Natural killer cell (primary cell): Measurements from ENCODE around the gene OR9Q1. TPM values are rescaled to one million over a fixed set of nuclear protein-coding genes. Genes with fewer than 3 reads are reported as not detected.

Experiments
- ATAC-seq, 3 donors: fragments of 150-1000 bp in 2 of 3; fragments of 200-7000 bp in 1 of 3; cut with Tn5 transposase; 1 replicate in 1 of 3; 2 replicates in 2 of 3; pipeline ENCODE4 v1.10.0; 2021; ENCODE audit warnings: mild to moderate bottlenecking in 2 of 3, moderate library complexity in 2 of 3
- DNase-seq, 2 donors: peaks; one replicate each; pipeline versions ENCODE4 v3.0.0 to v3.0.0-alpha.2; 2013 to 2021; ENCODE audit warnings: mixed read lengths in 1 of 2
- H3K27ac ChIP-seq: one replicate; pipeline ENCODE4 v1.5.1; 2013; ENCODE audit warnings: mild to moderate bottlenecking, low read length
- H3K27me3 ChIP-seq: one replicate; pipeline ENCODE4 v1.6.1; 2013; ENCODE audit warnings: low read length; ENCODE audit not compliant: control insufficient read depth, insufficient read depth
- H3K36me3 ChIP-seq: one replicate; pipeline ENCODE4 v1.6.1; 2013; ENCODE audit warnings: low read length; ENCODE audit not compliant: control insufficient read depth, insufficient read depth
- H3K4me1 ChIP-seq: one replicate; pipeline ENCODE4 v1.6.1; 2013; ENCODE audit warnings: low read length; ENCODE audit not compliant: control insufficient read depth, insufficient read depth
- H3K4me3 ChIP-seq: one replicate; pipeline ENCODE4 v1.5.1; 2013; ENCODE audit warnings: low read length
- H3K9me3 ChIP-seq: one replicate; pipeline ENCODE4 v1.6.1; 2013; ENCODE audit warnings: low read length; ENCODE audit not compliant: control insufficient read depth, insufficient read depth
- H3K27ac Mint-ChIP-seq, 2 donors: one replicate each; pipeline ENCODE4 v1.8.0; 2022; ENCODE audit warnings: mild to moderate bottlenecking in 2 of 2, mixed read lengths in 2 of 2, moderate library complexity in 1 of 2
- H3K27me3 Mint-ChIP-seq, 2 donors: one replicate each; pipeline ENCODE4 v1.8.0; 2022; ENCODE audit warnings: low read depth in 2 of 2, mixed read lengths in 2 of 2
- H3K36me3 Mint-ChIP-seq: one replicate; pipeline ENCODE4 v1.8.0; 2022; ENCODE audit warnings: mixed read lengths
- H3K4me1 Mint-ChIP-seq, 2 donors: one replicate each; pipeline ENCODE4 v1.8.0; 2022; ENCODE audit warnings: mixed read lengths in 2 of 2
- H3K4me3 Mint-ChIP-seq: one replicate; pipeline ENCODE4 v1.8.0; 2022; ENCODE audit warnings: mild to moderate bottlenecking, moderate library complexity, mixed read lengths
- H3K9me3 Mint-ChIP-seq, 2 donors: one replicate each; pipeline ENCODE4 v1.8.0; 2022; ENCODE audit warnings: mixed read lengths in 2 of 2
- CTCF ChIP-seq: fragments of 200-600 bp; IDR thresholded peaks from one replicate; pipeline ENCODE4 v1.8.0; 2022; ENCODE audit warnings: antibody characterized with exemption
- WGBS: methylation state at CpG from one replicate; pipeline ENCODE4 v1.1.7; 2013; ENCODE audit warnings: missing lambda C conversion rate; ENCODE audit not compliant: insufficient coverage; 5-methylcytosine and 5-hydroxymethylcytosine counted together
- intact Hi-C: fragments of 100-400 bp; cut with micrococcal nuclease; formaldehyde crosslinking; loops from one replicate; pipeline ENCODE4 v1.14.2; 2022
- total RNA-seq, 4 donors: library from RNA; stranded (reverse); fragments of 120-200 nt in 1 of 4; gene quantifications; one replicate each; pipeline versions ENCODE4 v1.2.3 to v1.2.4, GENCODE V29; 2013 to 2022

The OR9Q1 gene
- total RNA-seq, 3 donors from 2014 or later (not counting 1 experiment from before 2014, with no cell fraction given): not detected

DNA sequence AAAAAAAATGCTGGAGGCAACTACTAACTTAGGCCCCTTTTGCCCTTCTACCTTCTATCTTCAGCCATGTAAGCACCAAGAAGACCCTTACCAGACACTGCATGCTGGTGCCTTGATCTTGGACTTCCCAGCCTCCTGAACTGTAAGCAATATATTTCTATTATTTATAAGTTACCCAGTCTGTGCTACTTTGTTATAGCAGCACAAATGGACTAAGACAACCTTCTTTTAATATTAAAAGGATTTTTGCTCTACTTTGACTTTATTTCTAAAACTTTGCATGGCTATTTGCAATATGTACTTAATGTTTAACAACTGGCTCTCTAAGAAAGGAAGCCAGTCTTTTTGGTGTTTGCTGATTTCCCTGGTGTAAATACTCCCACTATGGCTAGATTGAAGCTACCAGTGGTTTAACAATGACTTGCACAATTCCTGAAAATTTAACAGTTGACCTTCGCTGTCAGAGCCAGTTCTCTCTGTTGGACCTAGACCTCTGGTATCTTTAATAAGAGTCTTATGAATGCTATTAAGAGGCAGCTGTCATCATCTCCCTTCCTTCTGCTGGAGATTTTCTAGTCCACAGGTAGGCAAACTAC lies 32.2 kb downstream of the OR9Q1 start:
- H3K4me3 Mint-ChIP-seq: no peak overlapping the region
- H3K4me3 ChIP-seq: no peak overlapping the region
- H3K27ac Mint-ChIP-seq: no peak overlapping the region
- no peaks in the 10 kb centered on the region for H3K27me3 ChIP-seq
- no peaks in the 10 kb centered on the region for H3K36me3 Mint-ChIP-seq
- peaks cover 0 to 2% of the 10 kb centered on the region in 2 donors for H3K27me3 Mint-ChIP-seq
- ATAC-seq: no peak
- H3K9me3 Mint-ChIP-seq: peaks cover 0 to 2% of the 10 kb centered on the region in 2 donors
- DNase-seq: no peak
- no peak overlapping the region for H3K27ac ChIP-seq
- H3K4me1 Mint-ChIP-seq: no peaks in the 10 kb centered on the region
- intact Hi-C loops: no loop called here
- WGBS: 93% methylated on average over 1 of the region's 1 CpG
- no peaks in the 10 kb centered on the region for H3K4me1 ChIP-seq
- no peak for TF ChIP-seq CTCF
- no peaks in the 10 kb centered on the region for H3K36me3 ChIP-seq
- no peaks in the 10 kb centered on the region for H3K9me3 ChIP-seq

DNA sequence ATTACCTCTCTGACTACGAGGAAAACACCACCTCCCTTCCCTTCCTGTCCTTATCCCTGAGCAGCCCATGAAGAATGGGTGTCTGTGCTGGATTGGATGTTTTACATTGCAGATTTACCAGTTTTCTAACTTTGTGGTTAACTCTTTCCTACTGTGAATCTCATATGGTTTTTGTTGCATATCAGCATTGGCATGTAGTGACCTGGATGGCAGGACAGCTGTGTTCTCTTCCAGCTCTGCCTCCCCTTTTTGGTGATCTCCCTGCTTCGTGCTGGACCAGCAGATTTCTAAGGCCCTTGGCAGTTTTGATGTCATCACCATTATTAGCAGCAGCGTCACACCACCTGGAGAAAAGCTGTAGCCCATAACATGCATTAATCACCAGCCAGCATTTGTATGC lies 33.8 kb downstream of the OR9Q1 start:
- Histone ChIP-seq H3K4me3 (no peak overlapping the region), H3K4me1 (no peaks in the 10 kb centered on the region), H3K9me3 (no peaks in the 10 kb centered on the region), H3K27ac (no peak overlapping the region), H3K36me3 (no peaks in the 10 kb centered on the region), H3K27me3 (no peaks in the 10 kb centered on the region)
- H3K27ac Mint-ChIP-seq: no peak overlapping the region
- WGBS: 83% methylated on average over 2 of the region's 3 CpGs
- H3K27me3 Mint-ChIP-seq: peaks cover 0 to 5% of the 10 kb centered on the region in 2 donors
- no peaks in the 10 kb centered on the region for H3K36me3 Mint-ChIP-seq
- H3K4me3 Mint-ChIP-seq: no peak overlapping the region
- no peak for DNase-seq
- no peaks in the 10 kb centered on the region for H3K4me1 Mint-ChIP-seq
- intact Hi-C loops: no loop called here
- ATAC-seq: no peak
- TF ChIP-seq CTCF: no peak
- H3K9me3 Mint-ChIP-seq: peaks cover 0 to 2% of the 10 kb centered on the region in 2 donors

DNA sequence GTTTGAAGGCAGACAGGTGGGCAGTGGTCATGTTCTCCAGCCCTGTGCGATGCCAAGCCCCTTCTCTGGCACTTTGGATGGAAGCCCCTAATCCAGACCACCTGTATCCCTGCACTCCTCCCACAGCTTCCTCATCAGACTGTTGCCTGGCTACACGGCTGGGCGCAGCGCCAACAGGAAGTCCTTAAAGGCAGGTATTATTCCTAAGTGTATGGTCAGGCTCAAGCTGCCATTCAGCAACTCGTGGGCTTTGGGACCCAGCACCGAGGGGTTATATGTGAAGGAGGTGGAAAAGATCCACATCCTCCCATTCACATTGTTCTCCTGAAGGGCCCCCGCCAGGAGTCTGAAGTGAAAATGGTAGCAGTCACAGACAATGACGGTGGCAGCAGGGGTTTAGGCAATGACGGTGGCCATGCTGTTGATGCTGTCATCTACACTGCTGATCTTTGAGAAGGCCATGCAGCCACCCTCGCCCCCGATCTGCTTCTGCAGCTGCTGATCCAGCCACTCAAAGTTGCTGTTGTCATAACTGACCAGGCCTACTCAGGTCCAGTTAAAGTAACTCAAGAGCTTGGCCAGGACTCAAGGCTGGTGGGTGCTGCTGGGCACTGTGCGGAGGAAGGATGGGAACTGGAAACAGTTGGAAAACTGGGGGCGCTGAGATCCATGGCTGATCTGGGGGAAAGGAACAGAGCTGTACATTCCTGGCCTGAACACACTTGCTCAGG lies 34.8 kb downstream of the OR9Q1 start:
- Mint-ChIP-seq H3K27me3 (peaks cover 0 to 5% of the 10 kb centered on the region in 2 donors), H3K36me3 (no peaks in the 10 kb centered on the region), H3K4me3 (no peak overlapping the region), H3K27ac (no peak overlapping the region), H3K9me3 (peaks cover 0 to 2% of the 10 kb centered on the region in 2 donors), H3K4me1 (no peaks in the 10 kb centered on the region)
- no peaks in the 10 kb centered on the region for H3K36me3 ChIP-seq
- no peak for ATAC-seq
- no peak for DNase-seq
- intact Hi-C loops: no loop called here
- 72% methylated on average over 10 of the region's 13 CpGs for whole genome bisulfite sequencing
- H3K9me3 ChIP-seq: no peaks in the 10 kb centered on the region
- H3K4me1 ChIP-seq: no peaks in the 10 kb centered on the region
- no peak for TF ChIP-seq CTCF
- no peak overlapping the region for H3K4me3 ChIP-seq
- no peaks in the 10 kb centered on the region for H3K27me3 ChIP-seq
- H3K27ac ChIP-seq: no peak overlapping the region

DNA sequence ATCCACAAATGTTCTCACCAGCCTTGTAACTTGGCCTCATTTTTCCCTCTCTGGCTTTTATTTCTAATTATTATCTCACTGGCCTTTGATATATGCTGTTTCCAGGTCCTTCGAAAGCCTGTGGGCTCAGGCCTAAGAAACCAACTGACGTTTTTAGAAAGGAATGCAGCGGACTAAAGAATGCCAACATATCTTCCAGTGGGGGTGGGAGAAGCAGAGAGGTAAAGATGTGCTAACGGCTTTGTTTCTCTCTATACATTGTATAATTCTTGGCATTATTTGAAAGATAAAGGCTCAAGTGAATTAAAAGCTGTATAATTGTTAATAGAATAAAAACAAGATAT lies 35.3 kb downstream of the OR9Q1 start:
- H3K36me3 ChIP-seq: no peaks in the 10 kb centered on the region
- H3K4me3 ChIP-seq: no peak overlapping the region
- H3K9me3 ChIP-seq: no peaks in the 10 kb centered on the region
- no peaks in the 10 kb centered on the region for H3K36me3 Mint-ChIP-seq
- no peaks in the 10 kb centered on the region for H3K4me1 ChIP-seq
- TF ChIP-seq CTCF: no peak
- no peak overlapping the region for H3K27ac ChIP-seq
- WGBS: 68% methylated on average over 3 of the region's 4 CpGs
- intact Hi-C loops: no loop called here
- H3K4me1 Mint-ChIP-seq: no peaks in the 10 kb centered on the region
- no peak overlapping the region for H3K4me3 Mint-ChIP-seq
- H3K9me3 Mint-ChIP-seq: peaks cover 0 to 2% of the 10 kb centered on the region in 2 donors
- DNase-seq: no peak
- peaks cover 0 to 5% of the 10 kb centered on the region in 2 donors for H3K27me3 Mint-ChIP-seq
- no peak overlapping the region for H3K27ac Mint-ChIP-seq
- no peak for ATAC-seq
- no peaks in the 10 kb centered on the region for H3K27me3 ChIP-seq
